Hepatocyte (in vitro differentiated cells): ENCODE data around the gene SERINC4.

Source experiments
- EZH2phosphoT487 ChIP-seq: fragments of 200-600 bp; sonication (generic); IDR thresholded peaks from one replicate; pipeline ENCODE4 v1.6.1; 2018; ENCODE audit warnings: antibody characterized with exemption, mild to moderate bottlenecking, low read depth, moderate library complexity; ENCODE audit not compliant: unreplicated experiment, severe bottlenecking
- TF ChIP-seq, protein P1 (sequence below): fragments of 200-600 bp; sonication (generic); IDR thresholded peaks from 2 replicates; pipeline ENCODE4 v1.5.1; 2016; ENCODE audit warnings: antibody characterized with exemption, mild to moderate bottlenecking; ENCODE audit not compliant: poor library complexity

DNA sequence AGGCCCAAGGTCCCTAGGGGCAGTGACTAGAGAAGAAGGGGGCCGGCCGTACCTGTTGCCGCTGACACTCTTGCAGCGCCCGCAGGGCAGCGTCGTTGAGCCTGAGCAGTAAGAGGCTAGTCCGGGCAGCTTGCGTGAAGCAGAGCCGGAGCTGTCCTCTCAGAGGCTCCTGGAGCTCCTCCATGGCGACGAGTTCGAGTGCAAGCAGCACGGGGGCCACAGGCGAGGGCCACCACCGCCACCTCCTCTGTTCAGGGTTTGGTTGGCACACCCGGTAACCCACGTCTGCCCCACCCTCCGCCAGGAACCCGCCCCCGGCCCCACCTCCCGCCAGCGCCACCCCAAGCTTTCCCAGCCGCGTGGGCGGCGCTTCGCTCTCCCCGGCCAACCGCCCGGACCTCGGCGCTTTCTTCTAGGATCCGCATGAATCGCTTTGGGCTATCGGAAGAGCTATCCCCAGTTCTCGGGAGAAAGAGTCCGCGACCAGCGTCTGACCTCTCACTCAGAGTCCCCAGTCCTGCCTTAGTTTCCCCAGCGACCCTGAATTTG lies 23.2 kb downstream of the SERINC4 start, which contains the start of gene ELL3:
- TF ChIP-seq, protein P1, sequence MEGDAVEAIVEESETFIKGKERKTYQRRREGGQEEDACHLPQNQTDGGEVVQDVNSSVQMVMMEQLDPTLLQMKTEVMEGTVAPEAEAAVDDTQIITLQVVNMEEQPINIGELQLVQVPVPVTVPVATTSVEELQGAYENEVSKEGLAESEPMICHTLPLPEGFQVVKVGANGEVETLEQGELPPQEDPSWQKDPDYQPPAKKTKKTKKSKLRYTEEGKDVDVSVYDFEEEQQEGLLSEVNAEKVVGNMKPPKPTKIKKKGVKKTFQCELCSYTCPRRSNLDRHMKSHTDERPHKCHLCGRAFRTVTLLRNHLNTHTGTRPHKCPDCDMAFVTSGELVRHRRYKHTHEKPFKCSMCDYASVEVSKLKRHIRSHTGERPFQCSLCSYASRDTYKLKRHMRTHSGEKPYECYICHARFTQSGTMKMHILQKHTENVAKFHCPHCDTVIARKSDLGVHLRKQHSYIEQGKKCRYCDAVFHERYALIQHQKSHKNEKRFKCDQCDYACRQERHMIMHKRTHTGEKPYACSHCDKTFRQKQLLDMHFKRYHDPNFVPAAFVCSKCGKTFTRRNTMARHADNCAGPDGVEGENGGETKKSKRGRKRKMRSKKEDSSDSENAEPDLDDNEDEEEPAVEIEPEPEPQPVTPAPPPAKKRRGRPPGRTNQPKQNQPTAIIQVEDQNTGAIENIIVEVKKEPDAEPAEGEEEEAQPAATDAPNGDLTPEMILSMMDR, result no peak
- no peak for TF ChIP-seq EZH2phosphoT487
